CD4-positive, alpha-beta T cell treated with Interleukin-2 at 100 ng/mL for 4 hours (primary cell): ENCODE data around the gene RELN.

Experiments
- DNase-seq: peaks from one replicate; pipeline ENCODE4 v3.0.0-alpha.2; 2020; ENCODE audit warnings: low spot score

The RELN gene

DNA sequence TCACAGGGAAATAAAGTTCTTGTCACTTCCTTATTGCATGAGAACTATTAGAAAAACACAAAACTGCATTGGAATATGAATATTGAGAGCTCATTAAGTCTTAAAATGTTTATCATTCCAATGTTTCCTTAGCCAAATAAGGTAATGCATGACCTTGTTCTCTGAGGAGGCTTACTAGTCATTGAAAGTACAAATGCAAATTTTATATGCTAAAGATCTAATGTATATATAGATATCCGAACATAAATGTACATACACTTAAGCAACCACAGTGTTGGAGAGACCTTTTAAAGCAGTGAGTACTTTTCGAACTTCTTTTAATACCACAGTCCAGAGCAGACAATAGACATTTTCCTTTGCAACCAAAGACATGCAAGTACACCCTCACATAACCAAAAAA is 96.1 kb downstream of the RELN start:
- DNase-seq: no peak

DNA sequence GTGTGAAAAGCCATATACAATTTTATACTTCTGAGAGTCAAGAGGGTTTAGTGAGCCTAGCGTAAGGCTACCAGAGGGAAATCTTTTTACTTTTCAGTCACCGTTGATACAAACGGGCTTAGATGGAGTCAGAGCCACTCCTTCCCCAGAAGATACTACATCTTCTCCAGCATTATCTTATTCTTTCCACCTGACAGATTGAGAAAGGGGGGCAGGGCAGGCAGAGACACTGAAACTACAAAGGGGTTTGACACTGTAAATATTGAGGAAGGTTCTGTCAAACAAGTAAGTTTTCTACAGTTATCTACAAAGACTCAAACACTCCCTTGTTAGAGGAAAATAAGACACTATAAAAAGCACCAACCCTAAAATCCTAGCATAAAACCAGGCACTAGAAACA is 100.0 kb downstream of the RELN start:
- no peak for DNase-seq

DNA sequence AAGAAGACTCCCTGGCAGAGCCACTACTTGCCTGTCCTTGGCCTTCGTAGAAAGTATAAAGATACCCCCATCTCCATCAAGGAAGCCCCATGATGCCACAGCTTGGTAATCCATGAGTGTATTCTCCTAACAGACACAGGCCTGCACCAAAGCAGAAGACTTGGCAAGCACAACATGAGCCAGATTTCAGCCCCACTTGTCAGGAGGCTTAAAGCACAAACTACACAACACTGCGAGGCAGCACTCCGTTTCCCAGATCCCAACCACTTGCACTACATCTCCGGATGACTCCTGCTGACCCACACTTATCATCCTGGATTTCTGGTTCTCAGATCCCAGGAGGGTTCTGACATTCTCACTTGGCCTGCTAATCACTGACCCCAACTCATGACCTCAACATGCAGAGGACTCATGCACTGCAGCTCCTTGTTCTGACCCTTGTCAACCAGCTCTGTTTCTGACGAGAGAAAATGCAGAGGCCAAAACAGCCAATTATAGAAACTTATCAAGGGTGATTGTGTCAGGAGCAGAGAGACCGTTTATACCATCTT is 100.8 kb downstream of the RELN start:
- no peak for DNase-seq

DNA sequence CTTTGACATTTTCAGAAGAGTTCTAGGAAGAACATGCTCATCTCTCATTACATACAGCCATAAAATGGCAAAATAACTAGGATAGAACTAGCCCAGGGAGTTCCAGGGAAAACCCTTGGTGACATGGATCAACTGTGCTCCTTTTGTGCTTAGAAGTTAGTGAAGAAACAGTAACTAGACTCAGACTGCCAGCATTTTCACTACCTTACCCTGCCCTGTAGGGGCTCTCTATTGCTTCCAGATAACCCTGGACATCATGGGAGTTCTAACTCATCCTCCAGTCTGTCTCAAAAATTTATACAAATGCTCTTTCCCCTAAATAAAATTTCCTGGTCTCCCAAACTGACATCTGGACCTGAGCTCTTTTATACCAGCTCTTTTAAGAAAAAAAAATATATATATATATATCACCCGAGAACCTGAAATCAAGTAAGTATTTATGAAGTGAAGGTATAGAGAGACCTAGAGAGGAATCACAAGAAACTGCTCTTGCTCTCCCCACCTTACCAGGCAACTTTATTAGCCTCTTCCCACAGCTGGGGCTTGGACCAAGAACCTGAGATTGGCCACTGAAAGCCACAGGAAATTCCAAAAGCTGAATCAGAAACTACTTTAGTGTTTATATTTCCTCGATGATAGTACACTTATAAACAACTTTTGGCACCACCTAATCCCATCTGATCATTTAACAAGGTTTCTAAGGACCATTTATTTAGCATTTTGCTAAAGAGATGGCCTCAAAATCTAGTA is 101.4 kb downstream of the RELN start:
- no peak for DNase-seq

DNA sequence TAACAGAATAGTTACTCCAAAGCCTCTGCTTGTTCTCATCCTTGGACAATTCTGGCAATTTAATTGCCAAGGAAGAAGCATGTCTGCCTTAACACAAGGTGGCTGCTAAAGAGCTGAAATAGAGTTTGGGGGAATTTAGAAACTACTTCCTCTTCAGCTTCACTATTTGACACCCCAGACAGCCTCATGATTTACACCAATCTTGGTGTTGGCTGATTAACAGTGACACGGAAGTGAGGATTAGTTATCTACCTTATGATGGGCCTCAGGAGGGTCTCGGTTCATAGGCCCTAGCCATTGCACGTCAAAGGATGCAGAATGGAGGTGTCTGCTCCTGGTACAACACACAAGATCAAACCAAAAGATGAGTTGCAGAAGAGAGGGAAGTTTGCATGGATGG is 102.4 kb downstream of the RELN start:
- DNase-seq: no peak

DNA sequence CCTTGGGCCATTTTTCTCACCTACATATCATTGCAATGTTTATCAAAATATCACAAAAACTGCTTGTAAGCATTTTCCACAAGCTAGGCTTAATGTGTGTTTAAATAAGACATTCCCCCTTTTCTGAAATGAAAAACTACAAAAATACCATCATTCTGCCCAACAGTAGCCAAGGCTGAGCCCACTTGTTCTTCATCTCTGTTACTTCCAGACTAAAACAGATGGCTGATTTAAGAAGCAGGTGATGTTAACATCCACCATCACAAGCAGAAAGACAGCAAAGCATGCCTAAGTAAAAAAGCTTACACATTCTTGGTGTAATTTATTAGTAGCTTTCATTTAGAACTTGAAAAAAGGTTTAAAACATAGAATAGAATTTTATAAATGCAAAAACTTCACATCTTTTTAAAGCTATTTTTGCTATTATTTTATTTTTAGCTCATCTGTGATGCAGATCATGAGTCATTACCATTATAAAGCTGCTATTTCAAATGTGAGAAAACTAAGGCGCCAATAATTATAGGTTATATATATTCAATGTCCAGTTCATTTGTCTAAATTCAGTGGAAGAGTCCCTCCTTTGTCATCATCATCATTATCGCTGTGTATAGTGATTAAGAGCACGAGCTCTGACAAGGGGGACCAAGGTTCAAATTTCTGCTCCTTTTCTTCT is 109.4 kb downstream of the RELN start:
- DNase-seq: no peak

DNA sequence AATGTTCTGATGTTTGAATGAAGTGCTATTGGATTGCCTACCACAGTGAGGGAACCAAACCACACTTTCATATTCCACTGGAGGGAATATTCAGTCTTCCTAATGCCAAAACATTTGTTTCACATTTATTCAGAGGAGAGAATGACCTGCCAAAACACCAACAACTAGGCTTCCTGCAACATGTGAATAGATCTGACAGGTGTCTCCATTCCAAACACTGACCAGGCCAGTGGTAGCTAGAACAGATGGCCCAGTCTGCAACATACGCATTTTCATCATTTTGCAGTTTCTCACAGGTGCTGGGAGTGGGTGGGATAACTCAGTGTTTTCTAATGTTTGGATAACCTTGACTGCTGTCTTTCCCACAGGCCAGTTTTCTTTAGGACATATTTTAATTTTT is 110.0 kb downstream of the RELN start:
- DNase-seq: no peak

DNA sequence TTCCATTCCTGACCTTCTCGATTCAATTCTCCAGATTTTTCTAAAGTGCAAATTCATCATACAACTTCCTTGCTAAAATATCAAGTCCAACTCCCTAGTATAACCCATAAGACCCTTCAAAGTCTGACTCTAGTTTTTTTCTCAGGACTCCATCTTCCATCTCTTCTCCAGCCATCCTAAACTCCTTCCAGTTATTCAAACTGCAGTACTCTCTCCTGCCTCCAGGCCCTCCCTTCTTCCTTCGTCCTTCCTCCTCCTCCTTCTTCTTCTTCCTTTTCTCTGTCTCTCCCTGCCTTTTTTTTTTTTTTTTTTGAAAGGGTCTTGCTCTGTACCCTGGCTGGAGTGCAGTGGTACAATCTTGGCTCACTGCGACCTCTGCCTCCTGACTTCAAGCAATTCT is 111.9 kb downstream of the RELN start:
- DNase-seq: no peak

DNA sequence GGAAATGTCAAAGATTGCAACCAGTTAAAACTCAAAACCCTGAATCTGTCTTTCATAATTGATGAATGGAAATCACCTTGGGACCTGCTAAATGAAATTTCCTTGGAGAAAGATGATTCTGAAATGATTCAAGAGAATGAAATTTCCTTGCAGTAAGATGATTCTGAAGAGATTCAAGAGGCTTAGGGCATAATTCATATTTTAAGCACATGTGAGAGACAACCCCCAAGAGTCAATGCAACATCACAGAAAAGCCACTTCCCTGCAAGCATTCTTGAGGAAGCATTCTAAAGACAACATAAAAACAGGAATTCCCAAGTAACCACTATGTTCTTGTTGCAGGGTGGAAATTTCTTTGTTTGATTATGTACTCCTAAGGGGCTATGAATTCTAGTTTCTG is 113.7 kb downstream of the RELN start:
- DNase-seq: no peak

DNA sequence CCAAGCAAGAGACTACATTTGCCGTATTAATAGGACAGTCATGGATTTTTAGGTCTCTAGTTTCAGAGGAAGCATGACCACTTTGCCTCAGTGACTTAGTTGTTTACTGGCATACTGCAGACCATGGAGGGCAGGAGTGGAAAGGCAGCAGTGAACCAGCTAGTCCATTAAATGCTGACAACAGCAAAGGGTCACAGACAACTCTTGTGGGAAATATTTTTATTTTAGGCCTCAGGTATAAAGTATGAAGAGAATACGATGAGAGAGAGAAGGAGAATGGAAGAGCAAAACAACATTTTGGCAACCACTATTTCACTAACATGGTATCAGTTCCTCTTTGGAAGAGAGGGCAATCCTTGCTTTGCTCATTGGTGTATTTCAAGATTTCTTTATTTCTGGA is 118.0 kb downstream of the RELN start:
- no peak for DNase-seq

DNA sequence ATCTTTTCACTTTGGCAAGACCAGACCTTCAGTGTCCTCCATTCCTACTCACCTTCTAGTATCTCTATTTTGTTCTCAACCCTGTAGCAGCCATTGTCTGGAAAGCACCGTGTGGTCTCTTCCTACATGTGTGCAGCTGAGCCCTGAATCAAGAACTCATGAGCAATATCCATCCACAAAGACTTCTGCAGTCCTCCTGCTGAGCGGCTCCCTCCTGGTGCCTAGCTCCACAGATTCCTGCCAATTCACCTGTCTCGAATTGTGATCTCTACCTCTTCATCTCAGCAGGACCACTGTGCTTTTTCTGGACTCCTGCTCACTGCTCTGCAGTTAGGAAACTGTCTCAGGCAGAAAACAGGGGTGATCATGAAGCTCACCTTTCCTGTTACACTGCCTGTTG is 118.8 kb downstream of the RELN start:
- no peak for DNase-seq

DNA sequence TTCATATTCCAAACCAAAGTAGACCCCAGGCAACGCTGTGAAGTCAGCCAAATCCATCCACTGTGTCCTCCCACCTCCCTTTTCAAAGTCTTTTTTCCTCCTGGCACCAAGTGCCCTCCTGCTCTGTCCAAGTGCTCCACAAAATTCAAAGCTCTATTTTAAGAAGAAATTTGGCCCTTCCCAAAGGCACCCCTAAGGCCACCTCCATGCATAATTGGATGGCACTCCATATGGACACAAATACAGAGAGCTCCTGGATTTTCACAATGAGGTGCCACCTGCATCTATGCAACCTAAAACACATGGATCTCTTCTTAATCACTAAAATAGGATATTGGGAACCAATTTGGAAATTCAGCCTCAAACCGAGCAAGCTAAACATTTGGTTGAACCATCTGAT is 121.6 kb downstream of the RELN start:
- DNase-seq: no peak

DNA sequence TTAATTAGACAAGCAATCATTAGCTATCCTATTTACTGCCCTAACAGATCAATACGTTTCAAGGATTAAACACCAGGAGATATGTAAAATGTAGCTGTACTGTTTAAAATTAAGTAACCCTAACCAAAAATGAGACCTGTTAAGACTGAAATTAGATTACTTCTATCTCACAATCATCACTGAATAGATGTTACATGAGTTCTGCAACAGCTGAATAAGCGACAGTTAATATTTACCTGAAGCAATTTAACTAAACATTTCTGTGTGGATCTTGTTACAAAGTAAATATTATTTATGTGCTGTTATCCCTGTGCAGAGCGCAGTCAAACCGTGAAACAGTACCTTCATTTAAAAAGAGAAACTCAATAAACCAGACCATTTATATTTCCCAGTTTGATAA is 122.5 kb downstream of the RELN start:
- DNase-seq: no peak

DNA sequence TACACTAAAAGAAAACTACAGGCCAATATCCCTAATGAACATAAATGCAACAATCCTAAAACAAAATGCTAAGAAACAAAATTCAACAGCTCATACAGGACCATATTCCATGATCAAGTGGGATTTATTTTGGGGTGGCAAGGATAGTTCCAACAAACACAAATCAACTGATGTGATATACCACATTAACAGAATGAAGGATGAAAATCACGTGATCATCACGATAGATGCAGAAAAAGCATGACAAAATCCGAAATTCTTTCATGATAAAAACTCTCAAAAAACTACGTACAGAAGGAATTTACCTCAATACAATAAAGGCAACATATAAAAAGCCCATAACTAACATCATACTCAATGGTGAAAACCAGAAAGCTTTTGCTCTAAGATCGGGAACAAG is 124.0 kb downstream of the RELN start:
- DNase-seq: no peak

DNA sequence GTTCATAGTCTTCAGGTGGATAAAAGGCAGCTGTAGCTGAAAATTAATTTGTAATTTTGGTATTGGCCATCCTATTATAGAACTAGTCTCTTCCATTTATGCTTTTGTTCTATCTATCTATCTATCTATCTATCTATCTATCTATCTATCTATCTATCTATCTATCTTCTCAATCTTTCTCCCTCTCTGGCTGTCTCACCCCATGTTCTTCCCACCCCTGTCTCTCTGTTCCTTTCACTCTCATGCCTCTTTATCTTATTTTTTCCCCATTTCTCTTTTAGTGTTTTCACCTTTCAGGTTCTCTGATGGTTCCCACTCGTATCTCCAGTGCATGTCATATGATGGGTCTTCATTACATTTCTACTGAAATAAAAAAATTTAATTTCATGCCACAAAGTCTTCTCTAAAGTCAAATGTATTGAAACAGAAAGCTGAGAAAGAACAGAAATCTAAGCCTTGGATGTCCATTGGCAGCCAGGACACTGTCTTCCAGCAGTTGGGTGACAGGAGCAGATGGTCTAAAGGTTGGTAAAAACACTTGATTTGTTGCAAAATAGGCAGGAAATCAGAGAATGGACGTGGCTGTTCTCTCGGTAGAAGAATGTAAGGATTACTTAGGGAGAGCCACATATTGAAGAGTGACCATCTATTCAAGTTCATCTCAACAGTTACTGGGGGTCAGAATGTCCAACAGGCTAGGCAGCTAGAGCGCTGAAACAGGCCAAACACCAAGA is 127.0 kb downstream of the RELN start:
- DNase-seq: no peak

DNA sequence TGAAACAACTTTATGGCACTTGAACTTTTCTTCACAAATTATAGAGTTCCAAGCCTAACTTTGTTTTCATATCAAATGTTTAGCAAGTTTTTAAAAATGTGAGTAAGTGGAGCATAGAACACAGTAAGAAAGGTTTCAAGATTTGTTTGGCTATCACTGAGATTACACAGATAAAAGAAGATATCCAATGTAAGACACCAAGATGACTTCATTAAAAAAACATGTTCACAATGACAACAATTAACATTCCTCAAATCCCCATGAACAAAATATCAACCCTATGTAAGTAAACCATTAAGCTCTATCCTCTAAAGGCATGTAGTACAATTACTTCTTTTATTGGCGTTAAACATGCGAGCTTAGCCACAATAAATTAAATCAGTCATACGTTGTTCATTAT is 129.7 kb downstream of the RELN start:
- DNase-seq: no peak

DNA sequence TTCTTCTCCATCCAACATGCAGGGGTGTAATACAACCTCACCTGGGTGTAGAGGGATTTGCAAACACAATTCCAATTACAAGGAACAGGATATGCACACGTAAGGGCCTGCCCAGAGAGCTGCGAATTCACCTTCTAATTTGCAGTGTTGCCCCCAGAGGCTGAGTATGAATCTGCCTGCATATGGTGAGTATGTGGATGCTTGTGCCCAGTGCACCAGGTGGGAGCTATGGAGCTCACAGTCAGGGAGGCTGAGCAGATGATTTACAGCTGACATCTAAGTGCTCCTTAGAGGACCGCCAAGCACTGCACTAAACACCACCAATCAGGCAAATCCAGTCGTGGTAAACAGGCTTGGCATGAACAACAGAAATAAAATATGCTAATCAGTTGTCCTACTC is 132.0 kb downstream of the RELN start:
- DNase-seq: no peak

DNA sequence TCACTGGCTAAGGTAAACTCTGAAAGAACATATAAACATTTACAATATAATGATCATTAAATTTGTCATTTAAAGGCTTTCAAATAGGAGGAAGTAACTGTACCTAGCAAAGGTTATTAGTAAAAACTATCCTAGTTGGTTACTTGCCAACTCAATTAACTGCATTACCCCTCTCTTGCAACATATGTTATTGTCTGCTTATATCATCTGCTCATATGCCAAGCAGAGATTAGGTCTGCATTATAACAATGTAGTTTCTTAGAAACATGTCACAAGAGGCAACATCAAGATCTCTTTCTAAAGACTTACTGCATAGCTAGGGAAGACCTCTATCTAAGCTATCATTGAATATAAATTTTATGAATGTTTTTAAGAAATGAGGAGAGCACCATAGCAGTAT is 132.5 kb downstream of the RELN start:
- DNase-seq: no peak

DNA sequence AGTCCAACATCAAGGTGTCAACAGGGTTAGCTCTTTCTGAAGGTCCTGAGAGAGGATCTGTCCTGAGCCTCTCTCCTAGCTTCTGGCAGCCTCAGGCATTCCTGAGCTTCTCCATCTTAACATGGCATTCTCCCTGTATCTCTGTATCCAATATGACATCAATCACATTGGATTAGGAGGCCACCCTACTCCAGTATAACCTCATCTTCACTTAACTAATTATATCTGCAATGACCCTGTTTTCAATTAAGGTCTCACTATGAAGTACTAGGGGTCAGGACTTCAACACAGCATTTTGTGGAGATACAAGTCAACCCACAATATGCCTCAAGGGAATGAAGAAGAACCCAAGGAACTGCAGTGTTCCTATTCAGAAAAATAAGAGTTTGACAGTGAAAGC is 133.8 kb downstream of the RELN start:
- DNase-seq: no peak

DNA sequence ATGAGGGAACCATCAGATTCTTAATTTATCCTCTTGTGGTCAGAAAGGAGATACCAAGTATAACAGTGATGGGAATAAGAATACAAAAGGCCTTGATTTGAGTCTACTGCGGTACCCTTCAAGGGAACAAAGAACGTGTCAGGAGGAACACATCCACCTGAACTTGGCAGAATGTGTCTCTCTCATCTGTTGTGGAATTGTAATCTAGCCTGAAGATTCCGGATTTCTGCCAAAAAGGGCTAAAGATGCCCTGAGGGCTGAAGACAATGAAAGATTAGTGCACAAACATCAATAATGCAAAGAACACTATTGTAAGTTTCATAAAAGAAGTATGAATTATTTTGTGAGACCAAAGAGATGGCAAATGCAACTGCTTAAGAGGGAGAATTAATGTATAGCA is 134.8 kb downstream of the RELN start:
- no peak for DNase-seq

DNA sequence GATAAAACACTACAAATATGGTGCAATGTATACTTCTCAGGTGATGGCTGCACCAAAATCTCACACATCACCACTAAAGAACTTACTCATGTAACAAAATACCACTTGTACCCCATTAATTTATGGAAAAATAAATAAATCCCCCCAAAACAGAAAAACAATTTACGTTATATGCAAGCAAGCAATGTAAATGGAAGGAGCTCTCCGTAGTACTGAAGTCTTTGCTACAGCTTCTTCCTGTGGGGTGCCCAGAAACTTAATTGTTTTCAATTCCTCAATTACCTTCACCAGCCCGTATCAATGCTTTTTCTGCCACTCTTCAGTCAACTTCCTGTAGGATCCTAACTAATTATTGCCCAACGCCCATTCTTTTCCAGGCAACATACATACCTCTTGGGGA is 138.1 kb downstream of the RELN start:
- DNase-seq: no peak

DNA sequence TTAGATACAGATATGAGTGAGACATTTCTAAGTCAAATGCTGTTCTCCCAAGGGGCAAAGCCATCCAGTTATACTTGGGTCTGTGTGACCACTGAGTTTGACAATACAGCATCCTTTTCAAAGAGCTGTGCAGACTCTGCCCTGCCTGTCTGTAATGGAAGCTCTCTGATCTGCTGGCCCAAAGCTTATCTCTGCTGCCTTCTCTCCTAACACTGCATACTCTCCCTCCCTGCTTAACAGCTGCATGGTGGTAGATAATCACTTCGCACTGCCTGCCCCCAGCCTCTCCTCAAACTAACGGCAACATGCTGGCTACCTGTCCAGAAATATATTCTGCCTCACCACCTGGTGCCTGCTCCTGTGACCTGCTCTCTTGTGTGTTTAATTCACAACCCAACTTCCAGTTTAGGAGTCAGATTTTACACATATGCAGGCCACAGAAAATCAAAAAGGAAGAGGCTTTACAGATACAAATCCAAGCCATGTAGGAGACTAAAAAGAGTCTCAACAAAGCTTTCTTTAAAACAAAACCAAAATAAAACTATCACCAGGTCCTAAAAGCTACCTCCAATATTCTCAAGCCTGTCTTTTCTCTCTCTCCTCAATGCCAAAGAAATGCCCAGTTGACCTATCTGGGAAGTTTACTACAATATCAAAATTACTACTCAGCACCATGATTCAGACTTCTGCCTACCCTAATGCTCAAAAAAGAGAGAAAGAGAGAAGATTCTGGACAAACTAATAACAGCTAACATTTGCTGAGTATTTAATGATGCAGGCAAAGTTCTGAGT is 145.6 kb downstream of the RELN start:
- DNase-seq: no peak
